ENCODE measurements around the gene ADAMTS17.

GRCh38 chr15:100205549-100206295 lies 136.1 kb downstream of the ADAMTS17 start:
- TF ChIP-seq POLR2A (IDR thresholded peaks at IDR 0.05; ENCODE audit: extremely low read depth, insufficient read length) (no peak), CTCF (IDR thresholded peaks at IDR 0.05; ENCODE audit: low read depth, low read length) (no peak)
